ENCODE results near the gene CCL20. TPM values are rescaled to one million over a fixed set of nuclear protein-coding genes. Genes with fewer than 3 reads are reported as not detected.
"Not testable (repeated sequence)": the region's sequence is repeated elsewhere in the genome, so short reads cannot be mapped to it uniquely, and the experiment has no call there.

Gene CCL20
- total and polyA plus RNA-seq, 4 experiments from 2014 or later = 1.5 to 3.2 (median 2.1) TPM

DNA sequence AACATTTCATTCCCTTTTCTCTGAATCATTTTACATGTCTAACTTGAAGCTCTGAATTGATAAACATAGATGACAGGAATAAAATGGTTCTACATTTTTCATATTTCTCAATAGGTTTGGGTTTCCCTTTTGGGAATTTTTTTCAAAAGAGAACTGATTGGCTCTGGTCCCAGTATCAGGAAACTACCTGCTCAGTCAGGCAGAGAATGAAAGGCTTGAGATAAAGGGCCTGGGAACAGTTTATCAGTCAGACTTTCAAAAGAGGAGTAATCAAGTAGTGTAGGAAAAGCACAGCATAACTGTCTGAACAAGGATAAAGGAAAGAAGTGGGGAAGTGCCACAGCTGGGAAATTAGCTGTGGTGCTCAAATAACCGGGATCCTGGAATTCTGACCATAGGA is 28.3 kb upstream of the CCL20 start:
- ChIA-PET POLR2A (ENCODE audit: partially characterized antibody) (no interaction called here), CTCF (ENCODE audit: partially characterized antibody) (no interaction called here)
- Mint-ChIP-seq H3K9me3 (peaks cover 0 to 2% (median 0%) of the 10 kb centered on the region in 8 donors), H3K36me3 (no peaks in the 10 kb centered on the region), H3K27me3 (peaks cover 0 to 5% of the 10 kb centered on the region in 2 donors), H3K4me1 (peaks cover 8 to 22% (median 18%) of the 10 kb centered on the region in 4 donors), H3K4me3 (no peak overlapping the region), H3K27ac (peak overlapping the region in 1 of 7 donors; percentile 68)
- intact Hi-C loops (cut with micrococcal nuclease) = no loop called here
- H3K36me3 ChIP-seq (ENCODE audit: insufficient read depth, low read length) = no peaks in the 10 kb centered on the region
- no peak for DNase-seq
- H3K9me3 ChIP-seq (ENCODE audit: control insufficient read depth in 1 of 2, low read length in 2 of 2) = no peaks in the 10 kb centered on the region
- no peak overlapping the region for H3K27ac ChIP-seq (ENCODE audit: low read depth, low read length)
- H3K27me3 ChIP-seq (ENCODE audit: insufficient read depth, low read length) = no peaks in the 10 kb centered on the region
- H3K4me1 ChIP-seq (ENCODE audit: insufficient read depth, low read length) = peaks cover 17% of the 10 kb centered on the region
- no peak overlapping the region for H3K4me3 ChIP-seq (ENCODE audit: low read length in 2 of 2)

DNA sequence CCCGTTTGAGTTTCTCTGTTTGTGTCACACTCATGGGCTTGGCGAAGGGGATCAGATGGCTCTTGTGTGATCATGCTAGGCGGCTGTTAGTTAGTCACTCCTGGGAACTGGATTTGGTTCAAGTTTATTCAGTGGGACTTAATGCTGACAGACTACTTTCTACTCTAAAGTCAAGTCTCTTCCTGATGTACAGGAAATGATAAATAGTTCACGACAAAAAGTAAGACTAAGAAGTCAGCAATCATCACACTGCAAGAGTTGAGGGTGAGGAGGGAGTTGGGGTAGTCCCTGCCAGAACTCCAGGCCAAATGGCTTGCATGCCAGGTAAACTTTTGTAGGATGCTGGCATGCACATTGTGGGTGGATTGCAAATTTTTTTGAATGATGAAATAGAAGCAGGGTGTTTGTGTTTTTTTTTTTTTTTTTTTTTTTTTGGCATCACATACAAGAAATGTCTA is 25.1 kb upstream of the CCL20 start:
- H3K4me1 ChIP-seq (ENCODE audit: insufficient read depth, low read length) = peaks cover 7% of the 10 kb centered on the region
- no peaks in the 10 kb centered on the region for H3K36me3 ChIP-seq (ENCODE audit: insufficient read depth, low read length)
- Mint-ChIP-seq H3K4me1 (peaks cover 2 to 6% (median 6%) of the 10 kb centered on the region in 4 donors), H3K4me3 (peak overlapping the region in 1 of 8 donors; percentile 1), H3K36me3 (no peaks in the 10 kb centered on the region), H3K27ac (peak overlapping the region in 2 of 7 donors; percentile 18 to 86), H3K9me3 (peaks cover 0 to 5% (median 0%) of the 10 kb centered on the region in 8 donors), H3K27me3 (peaks cover 0 to 7% of the 10 kb centered on the region in 2 donors)
- DNase-seq = no peak
- no peak overlapping the region for H3K4me3 ChIP-seq (ENCODE audit: low read length in 2 of 2)
- no peak overlapping the region for H3K27ac ChIP-seq (ENCODE audit: low read depth, low read length)
- CTCF ChIA-PET (ENCODE audit: partially characterized antibody) = no interaction called here
- POLR2A ChIA-PET (ENCODE audit: partially characterized antibody) = no interaction called here
- no peaks in the 10 kb centered on the region for H3K9me3 ChIP-seq (ENCODE audit: control insufficient read depth in 1 of 2, low read length in 2 of 2)
- intact Hi-C loops (cut with micrococcal nuclease) = no loop called here
- H3K27me3 ChIP-seq (ENCODE audit: insufficient read depth, low read length) = no peaks in the 10 kb centered on the region

DNA sequence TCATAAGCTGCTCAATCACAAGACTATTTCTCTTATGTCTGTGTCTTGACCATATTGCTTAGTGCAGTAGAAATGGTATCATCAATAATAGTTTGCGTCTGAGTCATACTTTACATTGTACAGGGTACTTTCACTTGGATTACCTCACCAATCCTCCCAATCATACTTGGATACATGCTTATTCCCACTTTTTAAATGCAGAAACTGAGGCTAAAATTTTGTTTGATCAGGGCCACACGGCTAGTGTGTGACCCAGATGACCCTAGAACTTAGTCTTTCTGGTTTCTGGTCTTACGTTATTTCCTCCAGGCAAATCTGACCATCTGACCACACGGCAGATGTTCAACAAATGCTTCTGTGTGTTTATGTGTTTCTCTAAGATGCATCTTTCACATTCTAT is 23.8 kb upstream of the CCL20 start:
- Histone ChIP-seq H3K4me1 (ENCODE audit: insufficient read depth, low read length) (no peaks in the 10 kb centered on the region), H3K27me3 (ENCODE audit: insufficient read depth, low read length) (no peaks in the 10 kb centered on the region), H3K9me3 (ENCODE audit: control insufficient read depth in 1 of 2, low read length in 2 of 2) (no peaks in the 10 kb centered on the region), H3K36me3 (ENCODE audit: insufficient read depth, low read length) (no peaks in the 10 kb centered on the region), H3K4me3 (ENCODE audit: low read length in 2 of 2) (no peak overlapping the region), H3K27ac (ENCODE audit: low read depth, low read length) (no peak overlapping the region)
- Mint-ChIP-seq H3K9me3 (peaks cover 0 to 5% (median 0%) of the 10 kb centered on the region in 8 donors), H3K27me3 (peaks cover 0 to 7% of the 10 kb centered on the region in 2 donors), H3K36me3 (no peaks in the 10 kb centered on the region), H3K4me3 (no peak overlapping the region), H3K27ac (no peak overlapping the region), H3K4me1 (peaks cover 0 to 1% (median 0%) of the 10 kb centered on the region in 4 donors)
- intact Hi-C loops (cut with micrococcal nuclease) = no loop called here
- CTCF ChIA-PET (ENCODE audit: partially characterized antibody) = no interaction called here
- POLR2A ChIA-PET (ENCODE audit: partially characterized antibody) = interaction anchor here (0.6 kb wide), 1 partner anchor 15 kb away, joined by 3 read pairs; no protein-coding TSS in a partner anchor
- DNase-seq = no peak

DNA sequence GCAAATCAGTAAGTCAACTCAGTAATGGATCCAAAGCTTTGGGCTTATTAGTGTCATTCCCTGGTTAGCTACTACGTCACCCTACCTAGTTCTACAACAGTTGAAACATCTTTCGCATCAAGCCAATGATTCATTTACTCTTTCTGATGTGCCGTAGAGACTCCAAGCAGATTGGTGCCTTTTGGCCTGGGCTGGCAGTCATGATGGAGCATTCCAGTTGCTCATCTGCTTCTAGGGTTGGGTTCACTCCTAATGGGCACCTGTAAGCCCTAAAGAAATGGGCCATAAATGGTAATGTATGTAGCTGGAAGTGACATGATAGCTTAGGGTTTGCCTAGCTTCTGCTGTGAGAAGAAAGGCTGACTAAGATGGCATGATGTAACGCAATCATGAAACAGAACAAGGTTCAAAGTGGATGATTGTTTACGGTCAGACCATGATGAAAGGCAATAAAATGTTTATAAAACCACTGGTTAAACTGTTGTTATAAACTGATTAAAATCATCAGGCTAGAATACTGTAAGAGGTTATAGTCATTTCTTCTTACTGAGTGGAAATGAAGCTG is 20.4 kb upstream of the CCL20 start:
- H3K27ac Mint-ChIP-seq = peak overlapping the region in 1 of 7 donors; percentile 3

DNA sequence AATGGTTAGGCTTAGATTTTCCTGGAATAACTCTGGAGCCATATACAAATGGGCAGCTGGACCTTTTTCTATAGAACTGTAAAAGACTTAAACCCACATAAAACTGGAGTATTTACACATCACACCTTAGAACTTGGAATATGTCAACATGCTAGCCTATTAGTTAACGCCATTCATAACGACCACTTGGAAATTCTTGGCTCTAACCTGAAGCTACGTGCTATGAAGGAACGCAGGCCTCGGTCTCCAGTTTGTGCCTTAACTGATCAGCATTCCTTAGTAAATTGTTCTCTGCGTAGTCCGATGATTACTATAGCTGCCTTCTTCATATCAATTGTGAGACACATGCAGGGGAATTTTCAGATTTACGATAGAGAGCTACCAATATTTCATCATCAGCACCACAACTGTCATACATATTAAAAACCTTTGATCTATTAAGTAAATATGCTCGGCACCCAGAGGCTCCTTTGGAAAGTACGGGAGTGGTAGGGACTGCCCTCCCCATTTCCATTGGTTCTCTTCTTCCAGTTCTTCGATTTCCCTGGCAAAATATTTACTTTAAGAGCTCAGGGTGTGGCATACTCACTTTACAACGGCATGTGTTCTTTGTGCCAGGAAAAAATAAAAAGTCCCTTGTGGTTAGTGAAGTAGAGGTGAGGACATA is 17.5 kb upstream of the CCL20 start:
- no peaks in the 10 kb centered on the region for H3K9me3 ChIP-seq (ENCODE audit: control insufficient read depth in 1 of 2, low read length in 2 of 2)
- H3K4me1 ChIP-seq (ENCODE audit: insufficient read depth, low read length) = no peaks in the 10 kb centered on the region
- H3K9me3 Mint-ChIP-seq = no peaks in the 10 kb centered on the region
- intact Hi-C loops (cut with micrococcal nuclease) = no loop called here
- H3K27me3 Mint-ChIP-seq = no peaks in the 10 kb centered on the region
- H3K27me3 ChIP-seq (ENCODE audit: insufficient read depth, low read length) = no peaks in the 10 kb centered on the region
- no peaks in the 10 kb centered on the region for H3K36me3 Mint-ChIP-seq
- ChIA-PET POLR2A (ENCODE audit: partially characterized antibody) (no interaction called here), CTCF (ENCODE audit: partially characterized antibody) (no interaction called here)
- no peaks in the 10 kb centered on the region for H3K36me3 ChIP-seq (ENCODE audit: insufficient read depth, low read length)
- H3K27ac Mint-ChIP-seq = no peak overlapping the region
- no peak overlapping the region for H3K27ac ChIP-seq (ENCODE audit: low read depth, low read length)
- H3K4me3 ChIP-seq (ENCODE audit: low read length in 2 of 2) = no peak overlapping the region
- no peak for DNase-seq
- H3K4me1 Mint-ChIP-seq = no peaks in the 10 kb centered on the region
- no peak overlapping the region for H3K4me3 Mint-ChIP-seq

More for the DNA sequence above, 20.4 kb upstream of the CCL20 start:
- H3K9me3 ChIP-seq (ENCODE audit: control insufficient read depth in 1 of 2, low read length in 2 of 2) = no peaks in the 10 kb centered on the region
- H3K4me1 ChIP-seq (ENCODE audit: insufficient read depth, low read length) = no peaks in the 10 kb centered on the region
- DNase-seq = no peak
- no peaks in the 10 kb centered on the region for H3K36me3 Mint-ChIP-seq
- no peak overlapping the region for H3K27ac ChIP-seq (ENCODE audit: low read depth, low read length)
- ChIA-PET POLR2A (ENCODE audit: partially characterized antibody) (interaction anchor here (1.7 kb wide), 1 partner anchor 10 kb away, joined by 5 read pairs; no protein-coding TSS in a partner anchor), CTCF (ENCODE audit: partially characterized antibody) (interaction anchor here (0.7 to 1.9 kb wide), 3 partner anchors 11 to 27 kb away, joined by 3 to 7 read pairs (median 4); no protein-coding TSS in a partner anchor)
- H3K4me3 ChIP-seq (ENCODE audit: low read length in 2 of 2) = no peak overlapping the region
- peaks cover 0 to 1% (median 0%) of the 10 kb centered on the region in 4 donors for H3K4me1 Mint-ChIP-seq
- peaks cover 0 to 3% of the 10 kb centered on the region in 2 donors for H3K27me3 Mint-ChIP-seq
- H3K4me3 Mint-ChIP-seq = no peak overlapping the region
- peaks cover 0 to 5% (median 0%) of the 10 kb centered on the region in 8 donors for H3K9me3 Mint-ChIP-seq
- H3K27me3 ChIP-seq (ENCODE audit: insufficient read depth, low read length) = no peaks in the 10 kb centered on the region
- H3K36me3 ChIP-seq (ENCODE audit: insufficient read depth, low read length) = no peaks in the 10 kb centered on the region
- intact Hi-C loops (cut with micrococcal nuclease) = no loop called here

DNA sequence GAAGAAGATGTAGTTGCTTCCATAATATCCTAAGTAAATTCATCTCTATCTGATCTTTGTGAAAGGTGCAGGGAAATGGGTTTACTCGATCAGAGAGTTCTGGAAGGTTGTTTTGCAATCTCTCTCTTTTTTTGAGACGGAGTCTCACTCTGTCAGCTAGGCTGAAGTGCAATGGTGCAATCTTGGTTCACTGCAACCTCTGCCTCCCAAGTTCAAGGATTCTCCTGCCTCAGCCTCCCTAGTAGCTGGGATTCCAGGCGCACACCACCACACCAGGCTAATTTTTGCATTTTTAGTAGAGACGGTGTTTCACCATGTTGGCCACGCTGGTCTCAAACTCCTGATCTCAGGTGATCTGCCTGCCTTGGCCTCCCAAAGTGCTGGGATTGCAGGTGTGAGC is 16.9 kb upstream of the CCL20 start:
- H3K36me3 Mint-ChIP-seq; H3K36me3 ChIP-seq (ENCODE audit: insufficient read depth, low read length); H3K27me3 ChIP-seq (ENCODE audit: insufficient read depth, low read length); H3K9me3 ChIP-seq (ENCODE audit: control insufficient read depth in 1 of 2, low read length in 2 of 2); DNase-seq; POLR2A ChIA-PET (ENCODE audit: partially characterized antibody); intact Hi-C loops (cut with micrococcal nuclease); H3K27ac Mint-ChIP-seq; H3K4me1 Mint-ChIP-seq; H3K4me3 Mint-ChIP-seq; H3K27ac ChIP-seq (ENCODE audit: low read depth, low read length); CTCF ChIA-PET (ENCODE audit: partially characterized antibody); H3K4me1 ChIP-seq (ENCODE audit: insufficient read depth, low read length); H3K27me3 Mint-ChIP-seq; H3K9me3 Mint-ChIP-seq; H3K4me3 ChIP-seq (ENCODE audit: low read length in 2 of 2): not testable (repeated sequence)

DNA sequence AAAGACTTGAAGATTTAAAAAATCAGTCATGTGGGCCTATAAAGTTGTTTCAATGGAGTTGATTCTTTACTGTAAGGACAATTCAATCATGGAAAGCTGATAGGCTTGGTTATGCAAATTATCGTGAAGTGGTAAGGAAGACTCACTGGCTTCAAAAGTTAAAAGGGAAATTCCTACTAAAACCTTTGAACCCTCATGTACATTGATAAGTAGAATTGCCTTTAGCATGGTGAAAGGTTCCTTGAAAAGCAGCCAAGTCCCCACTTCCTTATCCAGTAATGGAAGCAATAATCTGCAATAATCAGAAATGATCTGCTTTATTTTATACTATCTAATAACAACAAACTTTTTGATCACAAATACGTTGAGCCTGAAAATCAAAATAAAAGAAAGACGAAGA is 14.4 kb upstream of the CCL20 start:
- intact Hi-C loops (cut with micrococcal nuclease) = no loop called here
- Histone ChIP-seq H3K27ac (ENCODE audit: low read depth, low read length) (no peak overlapping the region), H3K4me3 (ENCODE audit: low read length in 2 of 2) (no peak overlapping the region), H3K9me3 (ENCODE audit: control insufficient read depth in 1 of 2, low read length in 2 of 2) (no peaks in the 10 kb centered on the region), H3K36me3 (ENCODE audit: insufficient read depth, low read length) (no peaks in the 10 kb centered on the region), H3K27me3 (ENCODE audit: insufficient read depth, low read length) (no peaks in the 10 kb centered on the region), H3K4me1 (ENCODE audit: insufficient read depth, low read length) (no peaks in the 10 kb centered on the region)
- POLR2A ChIA-PET (ENCODE audit: partially characterized antibody) = no interaction called here
- Mint-ChIP-seq H3K27ac (peak overlapping the region in 1 of 7 donors; percentile 7), H3K27me3 (no peaks in the 10 kb centered on the region), H3K36me3 (no peaks in the 10 kb centered on the region), H3K4me3 (no peak overlapping the region), H3K4me1 (no peaks in the 10 kb centered on the region), H3K9me3 (no peaks in the 10 kb centered on the region)
- CTCF ChIA-PET (ENCODE audit: partially characterized antibody) = no interaction called here
- no peak for DNase-seq

Measured in CD4-positive, alpha-beta memory T cell (primary cell).